NCI-H2196 treated with DMSO at 0.1 percent for 48 hours (cell line): ENCODE results near the gene KIF12.

Experiments
- DNase-seq: peaks from one replicate; lab custom pipeline; 2025; ENCODE audit not compliant: unreplicated experiment; lab: John Stamatoyannopoulos, UW

KIF12 gene

GRCh38 chr9:114070188-114071103 is 28.6 kb downstream of the KIF12 start:
- no peak for DNase-seq

- no peak for DNase-seq
These were observed 29.5 kb downstream of the KIF12 start for GRCh38 chr9:114069476-114070187.

DNA sequence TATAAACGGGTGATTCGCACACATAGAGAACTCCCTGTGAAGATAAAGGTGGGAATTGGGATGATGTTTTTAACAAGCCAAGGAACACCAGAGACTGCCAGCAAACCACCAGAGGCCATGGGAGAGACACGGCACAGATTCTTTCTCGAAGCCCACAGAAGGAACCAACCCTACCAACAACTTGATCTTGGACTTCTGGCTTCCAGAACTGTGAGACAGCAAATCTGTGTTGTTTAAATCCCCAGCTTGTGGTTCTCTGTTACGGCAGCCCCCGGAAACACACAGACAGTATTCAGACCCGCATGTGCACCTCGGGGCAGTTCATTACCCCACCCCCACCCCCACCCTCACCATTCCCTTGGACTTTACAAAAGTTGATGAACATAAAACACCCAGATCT is 33.8 kb downstream of the KIF12 start:
- no peak for DNase-seq

DNA sequence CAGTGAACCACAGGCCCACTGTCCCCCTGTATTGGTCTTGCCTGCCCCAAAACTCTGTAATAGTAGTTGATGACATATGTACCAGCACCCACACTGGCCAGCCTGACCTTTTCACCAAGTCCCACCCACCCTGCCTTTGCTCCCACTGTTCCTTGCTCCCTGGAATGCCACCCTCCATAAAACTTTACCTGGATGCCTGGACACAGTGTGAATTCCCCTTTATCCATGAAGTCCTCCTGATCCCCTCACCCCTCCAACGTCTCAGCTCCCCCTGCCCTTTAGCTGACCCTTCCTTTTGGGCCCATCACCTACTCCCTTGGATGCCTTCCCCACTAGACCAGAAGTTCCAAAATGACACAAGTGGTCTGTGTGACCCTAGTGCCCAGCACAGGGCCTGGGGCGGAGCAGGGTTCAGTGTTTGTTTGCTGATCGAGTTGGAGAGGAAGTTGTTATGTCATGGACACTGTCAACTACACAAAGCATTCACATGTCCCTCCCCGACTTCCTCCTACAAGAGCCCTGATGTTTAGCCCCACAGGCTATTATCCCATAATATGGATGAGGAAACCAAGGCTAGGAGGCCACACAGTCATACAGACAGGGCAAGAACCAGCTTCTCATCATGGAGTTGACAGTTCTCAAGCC is 37.1 kb downstream of the KIF12 start:
- DNase-seq = no peak

- no peak for DNase-seq
These were observed 37.8 kb downstream of the KIF12 start for GRCh38 chr9:114061292-114061691.

DNA sequence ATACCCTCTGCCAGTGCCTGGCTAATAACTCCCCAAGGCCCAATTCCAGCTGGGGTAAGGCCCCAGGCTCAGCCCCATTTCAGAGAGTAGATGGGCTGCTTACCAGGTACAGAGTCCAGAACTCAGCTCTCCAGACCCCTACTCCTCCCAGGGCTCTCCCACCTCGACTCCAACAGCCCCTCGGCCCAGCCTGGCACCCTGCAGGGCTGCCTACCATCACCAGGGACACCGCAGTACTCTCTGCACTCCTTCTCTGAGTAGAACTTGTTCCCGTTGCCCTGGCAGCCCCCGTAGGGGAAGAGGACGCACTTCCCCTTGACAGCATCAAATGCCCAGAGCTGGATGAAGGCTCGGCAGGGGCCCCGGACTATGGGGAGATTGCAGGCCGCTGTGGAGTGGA is 38.4 kb downstream of the KIF12 start:
- DNase-seq = no peak

DNA sequence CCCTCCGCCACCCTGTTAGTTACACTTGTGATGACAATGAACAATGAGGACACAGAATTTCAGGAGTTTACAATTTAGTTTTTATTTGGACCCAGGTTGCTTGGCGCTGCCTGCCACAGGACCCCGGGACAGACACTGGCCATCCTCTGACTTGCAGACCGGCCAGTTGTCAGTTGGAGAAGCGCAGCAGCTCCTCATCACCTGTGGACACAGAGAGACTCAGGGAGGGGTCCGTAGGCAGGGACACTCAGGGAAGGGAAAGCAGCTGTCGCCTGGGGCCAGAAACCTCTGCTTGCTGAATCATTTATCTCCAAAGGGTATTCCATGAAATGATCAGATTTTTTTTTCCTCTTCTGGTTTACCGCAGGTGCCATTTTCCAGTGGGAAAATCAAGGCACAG is 39.0 kb downstream of the KIF12 start:
- DNase-seq = no peak

GRCh38 chr9:114059047-114059803 is 39.9 kb downstream of the KIF12 start:
- DNase-seq = no peak

DNA sequence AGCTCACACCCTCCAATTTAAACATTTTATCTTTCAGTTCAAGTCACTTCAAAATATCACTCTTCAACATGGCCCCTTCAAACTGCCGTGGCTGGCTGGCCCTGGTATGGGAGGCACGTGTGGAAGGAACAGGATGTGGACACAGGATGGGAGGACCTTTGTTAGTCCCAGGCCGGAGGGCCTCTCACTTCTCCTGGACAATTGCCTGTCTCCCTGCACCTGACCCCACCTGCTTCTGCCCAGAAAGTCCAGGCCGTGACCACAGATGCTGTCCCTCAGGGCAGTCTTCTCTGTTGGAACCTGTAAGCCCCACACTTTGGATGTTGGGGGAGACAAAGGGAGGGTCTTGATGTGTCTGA is 40.4 kb downstream of the KIF12 start:
- no peak for DNase-seq

GRCh38 chr9:114057161-114057885 is 41.8 kb downstream of the KIF12 start:
- DNase-seq = no peak

DNA sequence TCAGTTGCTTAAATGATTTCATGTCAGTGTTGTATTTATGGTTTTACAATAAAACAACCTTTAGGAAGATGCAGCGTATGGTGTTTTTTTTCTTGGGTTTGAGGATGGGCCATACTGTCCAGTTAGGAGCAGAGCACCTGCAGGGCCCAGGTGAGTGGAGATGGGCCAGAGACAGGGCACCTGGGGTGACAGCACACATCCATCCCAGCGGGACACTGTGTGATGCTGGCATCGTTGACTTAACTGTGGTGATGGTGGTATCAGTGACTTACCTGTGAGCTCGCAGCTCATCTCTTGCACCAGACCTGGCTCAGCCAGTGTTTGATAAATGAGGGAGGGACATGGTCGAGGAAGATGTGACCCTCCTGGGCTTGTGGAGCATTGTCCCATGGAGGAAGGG is 42.6 kb downstream of the KIF12 start:
- no peak for DNase-seq

DNA sequence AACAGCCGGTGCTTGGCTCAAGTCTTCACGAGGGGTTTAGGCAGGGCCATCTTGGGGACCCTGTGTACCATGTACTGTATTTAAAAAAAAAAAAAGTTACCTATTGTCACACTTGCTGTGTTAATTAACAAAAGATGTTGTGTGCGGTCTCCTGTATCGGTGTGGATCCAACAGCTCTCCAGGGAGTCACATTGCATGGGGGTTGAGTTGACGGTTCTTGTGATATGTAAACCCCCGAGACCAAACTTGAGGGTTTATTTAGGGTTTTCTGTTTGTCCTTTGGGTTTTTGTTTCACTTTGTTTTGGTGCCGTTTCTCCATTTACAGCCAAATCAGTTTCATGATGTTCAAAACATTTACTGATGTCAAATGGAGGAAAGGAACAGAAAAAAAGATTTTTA is 43.2 kb downstream of the KIF12 start:
- DNase-seq = no peak

DNA sequence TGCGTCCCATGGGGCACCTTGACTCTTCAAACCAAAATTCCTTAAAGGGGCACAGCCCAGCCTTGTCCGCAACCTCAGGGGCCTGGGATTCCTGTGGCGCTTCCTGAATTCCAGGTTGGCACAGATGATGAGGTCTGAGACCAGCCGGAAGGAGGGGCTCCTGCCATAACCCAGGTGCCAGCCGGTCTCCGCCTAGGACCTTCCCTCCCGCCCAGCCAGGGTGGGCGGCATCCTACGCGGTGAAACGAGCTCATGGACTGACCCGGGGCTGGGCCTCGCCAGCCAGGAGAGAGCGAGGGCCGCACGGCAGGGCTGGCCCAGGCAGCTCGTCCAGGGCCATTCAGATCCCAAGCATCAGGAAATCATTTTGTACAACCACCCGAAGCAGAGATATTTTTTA is 44.0 kb downstream of the KIF12 start:
- DNase-seq = no peak

GRCh38 chr9:114054191-114054690 is 44.9 kb downstream of the KIF12 start:
- no peak for DNase-seq

DNA sequence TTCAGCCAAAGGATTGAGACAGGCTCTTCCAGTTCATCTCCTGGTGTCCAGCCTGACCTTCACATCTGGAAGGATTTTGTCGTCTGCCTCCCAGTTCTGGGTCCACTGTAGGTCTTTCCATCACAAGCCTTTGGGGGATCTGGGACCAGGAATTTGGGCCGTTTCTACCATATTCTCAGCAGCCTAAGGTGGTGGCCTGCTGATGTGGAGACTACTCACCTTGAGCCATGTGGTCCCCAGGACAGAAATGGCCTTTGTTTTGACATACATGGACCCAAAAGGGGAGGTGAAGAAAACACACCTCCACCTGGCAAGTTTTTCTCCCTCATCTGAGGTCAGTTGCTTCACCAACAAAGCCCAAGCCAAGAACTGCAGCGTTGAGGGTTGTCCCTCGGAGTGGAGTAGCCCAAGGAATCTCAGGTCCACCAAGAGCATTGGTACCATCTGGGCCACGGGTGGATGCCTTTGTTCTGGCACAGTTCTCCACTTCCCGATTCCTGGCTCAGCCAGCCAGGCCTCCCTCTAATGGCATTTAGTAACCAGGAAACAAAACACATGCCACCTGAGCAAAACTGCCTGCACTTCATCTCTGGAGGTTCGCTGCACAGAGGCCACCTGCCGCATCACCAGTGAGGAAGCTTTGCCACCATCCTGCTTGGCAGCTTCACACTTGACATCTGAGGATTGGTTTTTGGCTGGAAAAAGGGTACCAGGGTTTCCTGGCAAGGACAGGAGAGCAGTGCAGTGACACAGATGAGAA is 45.7 kb downstream of the KIF12 start:
- no peak for DNase-seq

GRCh38 chr9:114051706-114052105 is 47.4 kb downstream of the KIF12 start:
- no peak for DNase-seq

- no peak for DNase-seq
These were observed 47.8 kb downstream of the KIF12 start for GRCh38 chr9:114051281-114051680.

DNA sequence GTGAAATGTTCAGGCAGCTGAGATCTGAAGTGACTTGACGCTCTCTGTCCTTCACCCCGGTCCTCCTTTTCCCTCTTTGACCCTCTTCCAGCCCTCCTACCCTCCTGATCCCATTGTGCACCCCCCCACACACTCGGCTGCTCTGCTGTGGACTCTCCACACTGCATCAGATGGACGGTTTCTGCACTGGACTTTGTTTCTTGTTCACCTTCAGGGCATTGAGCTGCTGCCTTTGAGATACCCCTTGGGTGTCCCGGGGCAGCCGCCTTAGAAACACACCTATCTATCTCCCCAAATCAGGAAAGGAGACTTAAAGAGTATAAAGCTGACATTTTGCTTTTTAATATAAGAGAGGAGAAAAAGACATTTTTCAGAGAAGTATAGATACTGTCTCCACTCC is 48.4 kb downstream of the KIF12 start:
- DNase-seq = no peak

DNA sequence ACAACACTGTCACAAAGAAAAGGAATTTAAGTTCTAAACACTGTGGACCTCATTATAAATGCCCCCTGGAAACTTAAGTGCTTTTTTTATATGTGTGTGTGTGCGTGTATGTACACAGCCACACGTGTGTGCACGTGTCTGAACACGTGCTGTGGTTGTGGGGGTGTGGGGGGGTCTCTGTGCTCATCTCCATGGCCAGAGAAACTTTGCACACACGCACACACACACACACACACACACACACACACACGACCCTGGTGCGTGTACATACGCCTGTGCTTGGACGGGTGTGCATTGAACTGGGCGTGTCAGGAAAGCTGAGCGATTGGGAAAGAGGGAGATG is 48.9 kb downstream of the KIF12 start:
- DNase-seq = no peak
